Panc1 (cell line): ENCODE results near the gene CCDC187.

ENCODE experiments used
- CTCF ChIP-seq: fragments of 450-650 bp; IDR thresholded peaks from 2 replicates; pipeline ENCODE4 v1.5.1; 2017; ENCODE audit warnings: mild to moderate bottlenecking
- REST ChIP-seq, 2 experiments: IDR thresholded peaks; 2 replicates each; pipeline ENCODE4 v1.6.1; 2011 to 2012; ENCODE audit warnings: low read depth in 2 of 2, control low read depth in 1 of 2, low read length in 1 of 2, mild to moderate bottlenecking in 1 of 2, moderate library complexity in 1 of 2; ENCODE audit not compliant: insufficient read depth in 1 of 2

DNA sequence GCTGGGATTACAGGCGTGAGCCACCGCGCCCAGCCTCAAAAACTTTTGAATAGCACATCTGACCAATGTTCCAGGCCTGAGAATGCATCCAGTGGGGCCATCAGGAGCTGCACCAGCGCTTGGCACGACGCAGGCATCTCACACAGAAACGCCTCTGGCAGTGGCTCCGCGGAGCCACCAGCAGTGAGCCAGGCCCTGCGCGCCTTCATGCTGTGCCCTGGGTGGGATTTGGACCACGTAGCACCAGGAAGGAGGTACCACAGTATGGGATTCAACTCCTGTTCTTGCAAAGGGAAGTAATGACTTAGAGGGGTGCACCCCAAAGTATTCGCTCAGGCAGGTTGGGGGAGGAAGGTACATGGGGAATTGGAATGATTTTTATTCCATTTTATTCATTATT is 3.0 kb downstream of the CCDC187 start:
- TF ChIP-seq CTCF (no peak), REST (IDR thresholded peaks at IDR 0.05; ENCODE audit: insufficient read depth in 1 of 2, low read depth in 2 of 2, low read length in 1 of 2) (no peak)
